HepG2 (cell line): ENCODE results near the gene CLDN19. TPM values are rescaled to one million over a fixed set of nuclear protein-coding genes. Genes with fewer than 3 reads are reported as not detected.
A peak's percentile ranks its signal among the peaks of the same experiment; 100 is the strongest.

Experiments used
- ATM ChIP-seq: fragments of 450-650 bp; IDR thresholded peaks from 2 replicates; pipeline ENCODE4 v1.7.1; 2017; ENCODE audit warnings: mild to moderate bottlenecking, borderline replicate concordance
- CENPT ChIP-seq: sonication (generic); formaldehyde crosslinking; IDR thresholded peaks from 2 replicates; pipeline ENCODE4 v1.8.0; 2022; ENCODE audit warnings: low read depth, mild to moderate bottlenecking, moderate library complexity, missing genetic modification reagents
- KLF12 ChIP-seq: sonication (generic); formaldehyde crosslinking; IDR thresholded peaks from 2 replicates; pipeline ENCODE4 v1.4.0; 2020; ENCODE audit warnings: missing genetic modification reagents, borderline replicate concordance
- MNT ChIP-seq: fragments of 450-650 bp; IDR thresholded peaks from 2 replicates; pipeline ENCODE4 v1.6.1; 2016
- NFYB ChIP-seq: sonication (generic); formaldehyde crosslinking; IDR thresholded peaks from 2 replicates; pipeline ENCODE4 v1.4.0; 2020; ENCODE audit warnings: missing genetic modification reagents
- THAP8 ChIP-seq: sonication (generic); formaldehyde crosslinking; IDR thresholded peaks from 2 replicates; pipeline ENCODE4 v1.5.1; 2020; ENCODE audit warnings: missing genetic modification reagents, mild to moderate bottlenecking, borderline replicate concordance
- ZMYM4 ChIP-seq: sonication (generic); formaldehyde crosslinking; IDR thresholded peaks from 2 replicates; pipeline ENCODE4 v1.8.1; 2023; ENCODE audit warnings: mild to moderate bottlenecking, missing genetic modification reagents
- ZNF318 ChIP-seq: sonication (generic); formaldehyde crosslinking; IDR thresholded peaks from 2 replicates; pipeline ENCODE4 v1.4.0; 2020; ENCODE audit warnings: mild to moderate bottlenecking, missing genetic modification reagents
- ZNF703 ChIP-seq: sonication (generic); formaldehyde crosslinking; IDR thresholded peaks from 2 replicates; pipeline ENCODE4 v1.5.1; 2020; ENCODE audit warnings: missing genetic modification reagents, mild to moderate bottlenecking, moderate library complexity, borderline replicate concordance
- polyA plus RNA-seq, 8 experiments: library from polyadenylated mRNA; depleted of rRNA in 3 of 8; stranded (reverse) in 7 of 8; unstranded in 1 of 8; fragments of >200 nt; fragmentation: Illumina TruSeq in 4 of 8; extraction: Trizol in 4 of 8; gene quantifications; 2 replicates each; pipeline versions ENCODE4 v1.2.1 to v1.2.3, GENCODE V29; 2011 to 2016; ENCODE audit warnings: low read depth in 4 of 8, missing spikeins in 1 of 8, mixed read lengths in 1 of 8; ENCODE audit not compliant: insufficient read depth in 1 of 8
- total RNA-seq, 5 experiments: library from RNA; depleted of rRNA; stranded (reverse); fragments of >200 nt; fragmentation: Illumina TruSeq; extraction: Trizol; gene quantifications; 2 replicates each; pipeline ENCODE4 v1.2.3, GENCODE V29; 2016; ENCODE audit warnings: low read depth in 1 of 5
- TF ChIP-seq, protein P1 (sequence below): sonication (generic); formaldehyde crosslinking; IDR thresholded peaks from 2 replicates; pipeline ENCODE4 v1.9.0; 2021; ENCODE audit warnings: missing genetic modification reagents, borderline replicate concordance
- TF ChIP-seq, protein P2 (sequence below): sonication (generic); formaldehyde crosslinking; IDR thresholded peaks from 2 replicates; pipeline ENCODE4 v1.4.0; 2020; ENCODE audit warnings: missing genetic modification reagents
- TF ChIP-seq, protein P3 (sequence below): sonication (generic); formaldehyde crosslinking; IDR thresholded peaks from 2 replicates; pipeline ENCODE4 v1.5.0; 2020; ENCODE audit warnings: missing genetic modification reagents

Gene CLDN19
- total and polyA plus RNA-seq, 2 of the 13 experiments (the other 11 are each of a cell fraction or from before 2014, with no cell fraction given), result 5.0 to 7.6 TPM

DNA sequence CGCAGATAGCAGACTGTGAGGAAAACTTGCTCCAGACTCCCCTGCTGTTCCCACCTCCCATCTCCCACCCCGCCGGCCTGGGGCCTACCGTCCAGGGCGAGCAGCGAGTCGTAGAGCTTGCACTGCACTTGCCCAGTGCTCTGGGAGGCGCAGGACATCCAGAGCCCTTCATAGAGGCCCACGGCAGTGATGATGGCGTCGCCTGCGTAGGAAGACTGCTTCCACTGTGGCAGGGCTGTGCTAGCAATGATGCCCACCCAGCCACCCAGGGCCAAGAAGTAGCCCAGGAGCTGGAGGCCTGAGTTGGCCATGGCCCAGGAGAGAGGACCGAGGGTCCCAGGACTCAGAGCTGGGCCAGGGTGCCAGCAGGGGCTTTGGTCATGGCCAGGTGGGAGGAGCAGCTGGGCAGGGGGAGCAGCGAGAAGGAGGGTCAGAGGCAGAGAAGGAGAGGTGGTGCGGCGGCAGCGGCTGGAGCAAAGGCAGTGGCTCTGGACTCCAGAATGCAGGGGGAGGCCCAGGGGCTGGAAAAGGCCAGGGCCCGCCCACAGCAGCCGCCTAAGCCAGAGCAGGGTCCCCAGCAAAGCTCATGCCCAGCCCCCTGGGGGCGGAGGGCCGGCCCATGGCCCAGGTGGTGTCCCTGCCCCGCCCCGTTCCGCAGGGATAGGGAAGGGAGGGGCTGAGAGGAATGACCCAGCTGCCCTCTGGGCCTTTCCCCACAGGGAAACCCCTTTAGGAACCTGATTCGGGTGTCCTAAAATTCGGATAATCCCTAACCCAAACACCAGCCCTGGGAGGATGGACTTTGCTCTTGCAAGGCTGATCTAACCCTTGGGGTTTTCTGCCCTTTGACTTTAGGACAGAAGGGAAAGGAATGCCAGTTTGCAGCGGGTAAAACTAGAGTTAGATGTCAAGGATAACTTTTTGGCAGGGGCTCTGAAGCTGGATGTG is at the start of gene CLDN19 (continued):
- TF ChIP-seq, protein P1, sequence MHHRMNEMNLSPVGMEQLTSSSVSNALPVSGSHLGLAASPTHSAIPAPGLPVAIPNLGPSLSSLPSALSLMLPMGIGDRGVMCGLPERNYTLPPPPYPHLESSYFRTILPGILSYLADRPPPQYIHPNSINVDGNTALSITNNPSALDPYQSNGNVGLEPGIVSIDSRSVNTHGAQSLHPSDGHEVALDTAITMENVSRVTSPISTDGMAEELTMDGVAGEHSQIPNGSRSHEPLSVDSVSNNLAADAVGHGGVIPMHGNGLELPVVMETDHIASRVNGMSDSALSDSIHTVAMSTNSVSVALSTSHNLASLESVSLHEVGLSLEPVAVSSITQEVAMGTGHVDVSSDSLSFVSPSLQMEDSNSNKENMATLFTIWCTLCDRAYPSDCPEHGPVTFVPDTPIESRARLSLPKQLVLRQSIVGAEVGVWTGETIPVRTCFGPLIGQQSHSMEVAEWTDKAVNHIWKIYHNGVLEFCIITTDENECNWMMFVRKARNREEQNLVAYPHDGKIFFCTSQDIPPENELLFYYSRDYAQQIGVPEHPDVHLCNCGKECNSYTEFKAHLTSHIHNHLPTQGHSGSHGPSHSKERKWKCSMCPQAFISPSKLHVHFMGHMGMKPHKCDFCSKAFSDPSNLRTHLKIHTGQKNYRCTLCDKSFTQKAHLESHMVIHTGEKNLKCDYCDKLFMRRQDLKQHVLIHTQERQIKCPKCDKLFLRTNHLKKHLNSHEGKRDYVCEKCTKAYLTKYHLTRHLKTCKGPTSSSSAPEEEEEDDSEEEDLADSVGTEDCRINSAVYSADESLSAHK (CRISPR knock-in tag), result no peak
- TF ChIP-seq, protein P2, sequence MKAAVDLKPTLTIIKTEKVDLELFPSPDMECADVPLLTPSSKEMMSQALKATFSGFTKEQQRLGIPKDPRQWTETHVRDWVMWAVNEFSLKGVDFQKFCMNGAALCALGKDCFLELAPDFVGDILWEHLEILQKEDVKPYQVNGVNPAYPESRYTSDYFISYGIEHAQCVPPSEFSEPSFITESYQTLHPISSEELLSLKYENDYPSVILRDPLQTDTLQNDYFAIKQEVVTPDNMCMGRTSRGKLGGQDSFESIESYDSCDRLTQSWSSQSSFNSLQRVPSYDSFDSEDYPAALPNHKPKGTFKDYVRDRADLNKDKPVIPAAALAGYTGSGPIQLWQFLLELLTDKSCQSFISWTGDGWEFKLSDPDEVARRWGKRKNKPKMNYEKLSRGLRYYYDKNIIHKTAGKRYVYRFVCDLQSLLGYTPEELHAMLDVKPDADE, result no peak
- TF ChIP-seq ZNF703 (CRISPR knock-in tag), result no peak
- TF ChIP-seq NFYB, result no peak
- TF ChIP-seq ATM, result no peak
- TF ChIP-seq THAP8 (CRISPR knock-in tag), result no peak
- peak; percentile 67 for TF ChIP-seq ZMYM4
- no peak for TF ChIP-seq MNT
- TF ChIP-seq ZNF318, result no peak
- no peak for TF ChIP-seq KLF12 (CRISPR knock-in tag)
- TF ChIP-seq CENPT (CRISPR knock-in tag), result no peak
- TF ChIP-seq, protein P3, sequence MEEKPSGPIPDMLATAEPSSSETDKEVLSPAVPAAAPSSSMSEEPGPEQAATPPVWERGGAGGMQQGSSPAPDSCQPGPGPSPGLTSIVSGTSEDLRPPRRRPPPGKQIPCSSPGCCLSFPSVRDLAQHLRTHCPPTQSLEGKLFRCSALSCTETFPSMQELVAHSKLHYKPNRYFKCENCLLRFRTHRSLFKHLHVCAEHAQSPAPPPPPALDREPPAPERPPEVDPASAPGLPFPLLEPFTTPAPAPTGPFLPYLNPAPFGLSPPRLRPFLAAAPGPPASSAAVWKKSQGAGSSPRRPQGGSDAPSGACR (CRISPR knock-in tag), result no peak
